BE2C (cell line): ENCODE results near the gene DTX1.
A peak's percentile ranks its signal among the peaks of the same experiment; 100 is the strongest.

Source experiments
- DNase-seq: peaks from one replicate; pipeline ENCODE4 v3.0.0-alpha.2; 2020
- H3K27me3 ChIP-seq: fragments of 250-450 bp; sonication (Bioruptor Pico); 2 replicates; pipeline ENCODE4 v1.5.1; 2020; ENCODE audit warnings: mild to moderate bottlenecking
- H3K36me3 ChIP-seq: fragments of 250-450 bp; sonication (Bioruptor Pico); 2 replicates; pipeline ENCODE4 v1.5.1; 2020; ENCODE audit warnings: mild to moderate bottlenecking
- H3K4me1 ChIP-seq: fragments of 250-450 bp; sonication (Bioruptor Pico); 2 replicates; pipeline ENCODE4 v1.5.1; 2020
- H3K4me3 ChIP-seq: 2 replicates; pipeline ENCODE4 v1.5.1; 2011; ENCODE audit warnings: low read depth, low read length
- H3K9me3 ChIP-seq: fragments of 250-450 bp; sonication (Bioruptor Pico); 2 replicates; pipeline ENCODE4 v1.5.1; 2020
- CTCF ChIP-seq: IDR thresholded peaks from 2 replicates; pipeline ENCODE4 v1.5.1; 2012; ENCODE audit warnings: mild to moderate bottlenecking, low read depth, low read length

Gene DTX1

DNA sequence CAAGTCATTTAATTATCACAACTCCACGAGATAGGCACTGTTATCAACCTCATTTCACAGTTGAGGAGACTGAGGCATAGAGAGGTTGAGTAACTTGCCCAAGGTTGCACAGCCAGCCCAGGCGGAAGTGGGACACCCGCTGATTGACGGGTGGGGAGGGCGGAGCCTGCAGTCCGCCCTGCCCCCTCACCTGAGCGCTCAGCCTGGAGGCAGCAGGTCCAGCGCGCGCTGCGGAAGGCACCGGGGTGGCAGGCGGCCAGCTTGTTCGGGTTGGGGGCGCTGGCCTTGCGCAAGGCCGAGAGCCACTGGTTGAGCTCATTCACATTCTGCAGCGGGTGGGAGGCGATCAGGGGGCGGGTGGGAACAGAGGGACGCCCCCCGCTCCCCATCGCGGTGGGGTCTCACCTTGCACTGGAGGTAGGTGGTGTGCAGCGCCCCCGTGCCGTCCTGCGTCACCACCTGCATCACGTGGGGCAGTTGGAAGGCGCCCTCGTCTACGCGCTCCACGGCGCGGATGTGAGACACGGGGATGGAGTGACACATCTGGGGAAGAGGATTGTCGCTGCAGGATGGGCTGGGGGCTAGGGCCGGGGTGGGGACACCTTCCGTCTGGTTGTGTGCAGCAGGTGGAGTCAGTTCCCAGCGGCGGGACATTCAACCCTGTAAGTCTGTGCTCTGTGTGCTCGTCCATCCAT is 47.4 kb downstream of the DTX1 start:
- Histone ChIP-seq H3K4me3 (peak overlapping the region; percentile 27), H3K9me3 (no peaks in the 10 kb centered on the region), H3K36me3 (no peaks in the 10 kb centered on the region), H3K4me1 (no peaks in the 10 kb centered on the region), H3K27me3 (no peaks in the 10 kb centered on the region)
- no peak for TF ChIP-seq CTCF
- no peak for DNase-seq

DNA sequence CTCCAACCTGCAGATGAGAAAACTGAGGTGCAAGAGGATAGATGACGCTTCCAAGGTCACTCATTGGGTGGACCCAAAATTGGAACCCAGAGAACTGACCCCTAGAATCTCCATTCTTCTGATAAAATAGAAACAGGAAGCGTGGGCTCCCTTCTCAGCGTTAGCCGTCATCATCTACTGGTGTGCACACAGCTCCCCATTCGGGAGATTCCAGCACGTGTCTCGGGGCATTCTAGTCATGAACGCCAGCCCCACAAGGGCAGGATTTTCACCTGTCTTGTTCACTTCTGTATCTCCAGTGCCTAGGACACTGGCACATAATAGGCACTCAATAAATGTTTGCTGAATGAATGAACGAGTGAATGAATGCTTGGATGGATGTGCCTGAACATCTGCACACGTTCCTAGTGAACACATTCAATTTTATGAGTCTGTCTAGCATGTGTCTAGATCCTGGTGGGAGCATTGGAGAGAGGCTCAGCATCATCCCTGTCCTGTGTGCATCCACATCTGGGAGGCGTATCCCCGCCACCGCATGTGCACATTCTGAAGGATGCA is 48.5 kb downstream of the DTX1 start:
- Histone ChIP-seq H3K4me1 (no peaks in the 10 kb centered on the region), H3K36me3 (no peaks in the 10 kb centered on the region), H3K9me3 (no peaks in the 10 kb centered on the region), H3K4me3 (no peak overlapping the region), H3K27me3 (no peaks in the 10 kb centered on the region)
- DNase-seq: no peak
- TF ChIP-seq CTCF: no peak

DNA sequence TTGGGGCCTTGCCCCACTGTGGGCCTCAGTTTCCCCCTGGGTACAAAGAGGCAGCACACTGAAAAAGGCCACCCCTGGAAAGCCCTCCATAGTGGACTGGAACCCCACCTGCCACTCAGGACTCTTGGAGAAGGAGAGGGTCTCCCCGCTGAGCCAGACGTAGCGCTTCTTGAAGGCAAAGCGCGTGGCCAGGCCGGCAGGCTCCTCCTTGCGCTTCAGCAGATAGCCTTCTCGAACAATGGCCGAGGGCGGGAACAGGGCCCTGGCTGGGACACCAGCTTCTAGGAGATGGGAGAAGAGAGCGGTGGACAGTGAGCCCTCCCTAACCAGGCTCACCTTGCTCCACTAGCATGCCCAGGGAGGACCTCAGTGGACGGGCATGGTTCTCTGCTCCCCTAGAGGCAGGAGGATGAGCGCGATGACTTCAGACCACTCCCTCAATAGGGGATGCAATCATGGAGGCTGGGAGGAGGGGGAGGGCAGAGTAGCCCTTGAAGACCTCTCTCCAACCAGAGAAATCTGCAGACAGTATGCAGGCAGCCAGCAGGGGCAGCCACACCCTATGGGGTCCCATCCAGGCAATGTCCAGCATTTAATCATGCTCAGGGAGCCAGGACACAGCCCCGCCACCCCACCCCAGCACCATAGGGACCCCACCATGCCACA is 49.2 kb downstream of the DTX1 start:
- H3K4me3 ChIP-seq: no peak overlapping the region
- no peak for DNase-seq
- no peak for TF ChIP-seq CTCF
- no peaks in the 10 kb centered on the region for H3K9me3 ChIP-seq
- H3K4me1 ChIP-seq: no peaks in the 10 kb centered on the region
- H3K27me3 ChIP-seq: no peaks in the 10 kb centered on the region
- H3K36me3 ChIP-seq: no peaks in the 10 kb centered on the region

- no peak overlapping the region for H3K4me3 ChIP-seq
- no peaks in the 10 kb centered on the region for H3K4me1 ChIP-seq
- no peaks in the 10 kb centered on the region for H3K9me3 ChIP-seq
- no peaks in the 10 kb centered on the region for H3K36me3 ChIP-seq
- no peaks in the 10 kb centered on the region for H3K27me3 ChIP-seq
- DNase-seq: no peak
- TF ChIP-seq CTCF: no peak
Measured at GRCh38 chr12:113106361-113106760, 49.8 kb downstream of the DTX1 start.

GRCh38 chr12:113108308-113108707 is 51.8 kb downstream of the DTX1 start:
- H3K4me3 ChIP-seq: no peak overlapping the region
- H3K9me3 ChIP-seq: no peaks in the 10 kb centered on the region
- DNase-seq: no peak
- no peaks in the 10 kb centered on the region for H3K27me3 ChIP-seq
- no peaks in the 10 kb centered on the region for H3K36me3 ChIP-seq
- H3K4me1 ChIP-seq: no peaks in the 10 kb centered on the region
- TF ChIP-seq CTCF: no peak

GRCh38 chr12:113109360-113109759 is 52.8 kb downstream of the DTX1 start:
- no peak for TF ChIP-seq CTCF
- H3K36me3 ChIP-seq: no peaks in the 10 kb centered on the region
- no peak for DNase-seq
- no peak overlapping the region for H3K4me3 ChIP-seq
- H3K27me3 ChIP-seq: no peaks in the 10 kb centered on the region
- no peaks in the 10 kb centered on the region for H3K4me1 ChIP-seq
- H3K9me3 ChIP-seq: no peaks in the 10 kb centered on the region
